Stimulated activated effector memory CD8-positive, alpha-beta T cell treated with anti-CD3 and anti-CD28 coated beads, Interleukin-12 subunit alpha, Interleukin-12 subunit beta, amount 100 ng/mL, for 72 hours (primary cell): ENCODE results near the gene BTBD1.
"Not testable (repeated sequence)": the region's sequence is repeated elsewhere in the genome, so short reads cannot be mapped to it uniquely, and the experiment has no call there.

Experiments
- ATAC-seq: fragments of 150-1000 bp; cut with Tn5 transposase; 2 replicates; pipeline ENCODE4 v1.10.0; 2021
- DNase-seq, 2 donors: peaks; one replicate each; pipeline ENCODE4 v3.0.0; 2021 to 2022; ENCODE audit warnings: low spot score in 2 of 2
- H3K27ac Mint-ChIP-seq: one replicate; pipeline ENCODE4 v1.8.0; 2022; ENCODE audit warnings: mild to moderate bottlenecking, mixed read lengths
- H3K36me3 Mint-ChIP-seq: one replicate; pipeline ENCODE4 v1.8.0; 2022; ENCODE audit warnings: mild to moderate bottlenecking, mixed read lengths
- H3K4me1 Mint-ChIP-seq: one replicate; pipeline ENCODE4 v1.8.0; 2022; ENCODE audit warnings: mixed read lengths
- H3K4me3 Mint-ChIP-seq: one replicate; pipeline ENCODE4 v1.8.0; 2022; ENCODE audit warnings: mild to moderate bottlenecking, mixed read lengths
- H3K9me3 Mint-ChIP-seq: one replicate; pipeline ENCODE4 v1.8.0; 2022; ENCODE audit warnings: mixed read lengths

BTBD1 gene

GRCh38 chr15:83046558-83047127, 20.4 kb downstream of the BTBD1 start:
- Mint-ChIP-seq H3K27ac (peak overlapping the region; percentile 26), H3K36me3 (peaks cover 97% of the 10 kb centered on the region), H3K4me1 (peaks cover 26% of the 10 kb centered on the region), H3K4me3 (no peak overlapping the region), H3K9me3 (no peaks in the 10 kb centered on the region)
- no peak for ATAC-seq
- DNase-seq, result no peak

DNA sequence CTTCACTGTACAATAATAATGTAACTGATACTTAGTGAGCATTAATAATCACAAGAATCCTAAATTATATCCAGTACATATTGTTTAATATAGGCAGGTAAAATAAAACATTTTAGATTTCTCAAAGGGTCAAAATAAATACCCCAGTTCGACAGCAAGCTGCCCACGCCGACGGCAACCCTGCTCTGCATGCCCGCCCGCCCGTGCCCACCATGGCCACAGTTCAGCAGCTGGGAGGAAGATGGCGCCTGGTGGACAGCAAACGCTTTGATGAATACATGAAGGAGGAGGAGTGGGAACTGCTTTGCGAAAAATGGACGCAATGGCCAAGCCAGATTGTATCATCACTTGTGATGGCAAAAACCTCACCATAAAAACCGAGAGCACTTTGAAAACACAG, 22.9 kb downstream of the BTBD1 start:
- ATAC-seq (no peak), DNase-seq (no peak)
- Mint-ChIP-seq H3K27ac (no peak overlapping the region), H3K36me3 (peaks cover 97% of the 10 kb centered on the region), H3K4me1 (peaks cover 35% of the 10 kb centered on the region), H3K4me3 (no peak overlapping the region), H3K9me3 (no peaks in the 10 kb centered on the region)

GRCh38 chr15:83039206-83039605, 27.8 kb downstream of the BTBD1 start:
- no peak for ATAC-seq
- no peak for DNase-seq
- Mint-ChIP-seq H3K27ac (peak overlapping the region; percentile 41), H3K4me1 (peaks cover 42% of the 10 kb centered on the region), H3K9me3 (no peaks in the 10 kb centered on the region), H3K36me3 (peaks cover 100% of the 10 kb centered on the region), H3K4me3 (no peak overlapping the region)

GRCh38 chr15:83036253-83036652, 30.8 kb downstream of the BTBD1 start:
- H3K9me3 Mint-ChIP-seq, result no peaks in the 10 kb centered on the region
- H3K4me3 Mint-ChIP-seq, result no peak overlapping the region
- H3K36me3 Mint-ChIP-seq, result peaks cover 98% of the 10 kb centered on the region
- H3K4me1 Mint-ChIP-seq, result peaks cover 42% of the 10 kb centered on the region
- DNase-seq (no peak), ATAC-seq (peak; percentile 60)
- peak overlapping the region; percentile 64 for H3K27ac Mint-ChIP-seq

- H3K9me3 Mint-ChIP-seq, H3K4me1 Mint-ChIP-seq, H3K4me3 Mint-ChIP-seq, DNase-seq, ATAC-seq: not testable (repeated sequence)
- H3K27ac Mint-ChIP-seq, result peak overlapping the region; percentile 45
- H3K36me3 Mint-ChIP-seq, result peaks cover 98% of the 10 kb centered on the region
Measured at GRCh38 chr15:83031234-83031633, 35.8 kb downstream of the BTBD1 start.

DNA sequence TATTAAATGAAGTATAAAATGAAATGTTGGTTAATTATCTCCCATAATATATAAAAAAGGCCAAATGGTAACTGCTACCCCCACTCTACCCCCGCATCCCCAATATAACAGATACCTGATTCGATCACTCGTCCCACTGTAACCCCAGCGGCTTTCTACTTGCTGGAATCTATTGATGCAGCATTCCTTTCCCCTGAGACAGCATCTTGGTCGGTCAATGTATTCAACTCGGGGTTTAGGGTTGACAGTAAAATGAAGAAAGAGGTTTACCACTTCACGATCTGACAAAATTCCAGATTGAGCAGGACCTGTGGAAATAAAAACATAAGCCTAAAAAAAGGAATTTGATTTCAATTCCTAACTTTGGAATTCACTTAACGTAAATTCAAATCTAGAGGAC, 37.0 kb downstream of the BTBD1 start:
- H3K4me3 Mint-ChIP-seq, result no peak overlapping the region
- ATAC-seq (no peak), DNase-seq (no peak)
- H3K9me3 Mint-ChIP-seq, result no peaks in the 10 kb centered on the region
- no peaks in the 10 kb centered on the region for H3K4me1 Mint-ChIP-seq
- H3K36me3 Mint-ChIP-seq, result peaks cover 96% of the 10 kb centered on the region
- H3K27ac Mint-ChIP-seq, result no peak overlapping the region

GRCh38 chr15:83018436-83018835, 48.6 kb downstream of the BTBD1 start:
- no peak for ATAC-seq
- H3K4me1 Mint-ChIP-seq, result peaks cover 15% of the 10 kb centered on the region
- H3K27ac Mint-ChIP-seq, result no peak overlapping the region
- H3K36me3 Mint-ChIP-seq, result peaks cover 83% of the 10 kb centered on the region
- no peaks in the 10 kb centered on the region for H3K9me3 Mint-ChIP-seq
- H3K4me3 Mint-ChIP-seq, result no peak overlapping the region
- peak in 1 of 2 donors; percentile 17 for DNase-seq

GRCh38 chr15:83016906-83017305, 50.1 kb downstream of the BTBD1 start:
- Mint-ChIP-seq H3K9me3 (no peaks in the 10 kb centered on the region), H3K4me3 (no peak overlapping the region), H3K36me3 (peaks cover 68% of the 10 kb centered on the region), H3K4me1 (peaks cover 28% of the 10 kb centered on the region), H3K27ac (no peak overlapping the region)
- no peak for DNase-seq
- ATAC-seq, result no peak

DNA sequence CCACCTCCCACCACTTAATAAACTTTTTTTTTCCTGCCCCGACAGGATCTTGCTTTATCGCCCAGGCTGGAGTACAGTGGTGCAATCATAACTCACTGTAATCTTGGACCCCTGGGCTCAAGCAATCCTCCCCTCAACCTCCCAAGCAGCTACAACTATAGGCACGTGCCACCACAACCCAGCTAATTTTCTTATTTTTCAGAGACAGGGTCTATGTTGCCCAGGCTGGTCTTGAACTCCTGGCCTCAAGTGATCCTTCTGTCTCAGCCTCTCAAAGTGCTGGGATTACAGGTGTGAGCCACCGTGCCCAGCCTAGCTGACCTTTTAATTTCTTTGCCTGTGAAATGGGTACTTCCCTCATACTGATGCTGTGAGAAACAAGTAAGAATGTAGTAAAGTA, 51.7 kb downstream of the BTBD1 start:
- Mint-ChIP-seq H3K4me1 (peaks cover 36% of the 10 kb centered on the region), H3K27ac (no peak overlapping the region), H3K9me3 (no peaks in the 10 kb centered on the region), H3K4me3 (no peak overlapping the region), H3K36me3 (peaks cover 61% of the 10 kb centered on the region)
- DNase-seq, result peak in 1 of 2 donors; percentile 37
- ATAC-seq, result no peak

DNA sequence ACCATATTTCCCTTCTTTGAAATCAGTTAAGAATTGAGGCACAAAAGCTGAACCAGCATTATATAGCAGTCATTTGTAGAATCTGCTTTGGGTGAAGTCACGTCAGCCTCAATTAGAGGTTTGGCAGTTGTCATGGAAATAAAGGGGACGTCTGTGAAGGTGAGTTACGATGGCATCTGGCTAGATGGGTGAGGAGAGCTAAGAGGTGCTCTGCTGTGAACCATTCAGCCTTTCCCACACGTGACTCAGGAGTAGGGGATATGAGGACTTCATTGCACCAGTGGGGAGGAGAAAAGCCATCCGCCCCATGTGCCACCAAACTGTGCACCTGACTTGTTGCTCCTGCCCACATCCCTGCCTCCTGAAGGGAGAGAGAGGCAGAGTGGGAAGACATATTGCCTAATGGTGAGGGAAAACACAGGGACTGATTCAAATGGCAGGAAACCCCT, 52.8 kb downstream of the BTBD1 start:
- H3K4me3 Mint-ChIP-seq, result no peak overlapping the region
- peak overlapping the region; percentile 77 for H3K27ac Mint-ChIP-seq
- DNase-seq (peak in 1 of 2 donors; percentile 52), ATAC-seq (peak; percentile 39)
- peaks cover 40% of the 10 kb centered on the region for H3K4me1 Mint-ChIP-seq
- H3K36me3 Mint-ChIP-seq, result peaks cover 58% of the 10 kb centered on the region
- no peaks in the 10 kb centered on the region for H3K9me3 Mint-ChIP-seq

GRCh38 chr15:83012636-83013035, 54.4 kb downstream of the BTBD1 start:
- DNase-seq (peak in 1 of 2 donors; percentile 42), ATAC-seq (no peak)
- peaks cover 40% of the 10 kb centered on the region for H3K4me1 Mint-ChIP-seq
- no peaks in the 10 kb centered on the region for H3K9me3 Mint-ChIP-seq
- H3K4me3 Mint-ChIP-seq, result peak overlapping the region; percentile 82
- peak overlapping the region; percentile 86 for H3K27ac Mint-ChIP-seq
- peaks cover 55% of the 10 kb centered on the region for H3K36me3 Mint-ChIP-seq

DNA sequence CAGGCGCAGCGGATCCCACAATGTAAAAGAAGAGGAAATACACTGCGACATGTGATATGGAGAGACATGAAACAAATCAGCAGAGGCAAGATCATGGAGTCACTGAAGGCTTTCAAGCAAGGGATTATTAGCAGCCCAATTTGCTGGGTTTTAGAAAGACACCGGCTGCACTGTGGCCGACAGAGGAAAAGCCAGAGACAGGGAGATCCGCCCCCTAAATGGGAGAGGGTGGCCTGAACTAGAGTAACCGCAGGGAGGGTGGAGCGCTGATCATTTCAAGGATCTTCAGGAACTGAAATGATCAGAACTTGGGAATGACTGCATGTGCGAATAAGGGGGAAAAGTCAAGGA, 55.0 kb downstream of the BTBD1 start:
- Mint-ChIP-seq H3K4me1 (peaks cover 44% of the 10 kb centered on the region), H3K9me3 (no peaks in the 10 kb centered on the region), H3K4me3 (peak overlapping the region; percentile 82), H3K36me3 (peaks cover 55% of the 10 kb centered on the region), H3K27ac (peak overlapping the region; percentile 86)
- ATAC-seq (no peak), DNase-seq (no peak)

- ATAC-seq, result peak; percentile 90
- Mint-ChIP-seq H3K36me3 (peaks cover 55% of the 10 kb centered on the region), H3K27ac (peak within 1 kb of the TSS; percentile 86), H3K4me1 (peaks cover 45% of the 10 kb centered on the region), H3K9me3 (no peaks in the 10 kb centered on the region), H3K4me3 (peak within 1 kb of the TSS; percentile 82)
- peak; percentile 80 to 90 for DNase-seq
Measured at GRCh38 chr15:83011271-83012075, 55.6 kb downstream of the BTBD1 start, which contains the start of gene C15orf40. C15orf40 (minus strand) TSS chr15:83011639; CDS start chr15:83011607, 32 bp downstream.

DNA sequence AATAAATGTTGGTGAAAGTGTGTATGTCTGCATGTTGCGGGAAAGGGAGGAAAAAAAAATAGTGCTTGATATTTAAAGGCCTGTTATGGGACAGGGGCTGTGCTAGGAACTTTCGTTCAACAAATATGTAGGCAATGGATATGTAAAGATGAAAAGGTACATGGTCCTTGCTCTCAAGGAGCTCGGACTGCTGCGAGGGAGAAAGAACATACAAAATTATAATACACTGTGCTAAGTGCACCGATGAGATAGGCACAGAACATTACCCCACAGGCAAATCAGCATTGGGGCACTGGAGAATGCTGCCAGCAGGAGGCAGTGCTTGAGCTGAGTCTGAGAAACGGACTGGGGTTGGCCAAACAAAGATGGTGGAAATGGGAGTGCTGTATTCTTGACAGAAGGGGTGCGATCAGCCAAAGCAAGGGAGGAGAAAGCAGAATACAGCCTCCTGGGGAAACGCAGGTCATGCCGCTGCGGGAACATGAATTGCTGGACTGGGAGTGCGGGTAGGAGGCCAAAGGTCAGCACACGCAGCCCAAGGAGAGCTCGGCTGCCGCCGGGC, 56.3 kb downstream of the BTBD1 start:
- DNase-seq, result peak; percentile 55 to 88
- peak overlapping the region; percentile 82 for H3K4me3 Mint-ChIP-seq
- H3K36me3 Mint-ChIP-seq, result peaks cover 54% of the 10 kb centered on the region
- no peaks in the 10 kb centered on the region for H3K9me3 Mint-ChIP-seq
- H3K27ac Mint-ChIP-seq, result peak overlapping the region; percentile 86
- peaks cover 45% of the 10 kb centered on the region for H3K4me1 Mint-ChIP-seq
- peak; percentile 80 for ATAC-seq

DNA sequence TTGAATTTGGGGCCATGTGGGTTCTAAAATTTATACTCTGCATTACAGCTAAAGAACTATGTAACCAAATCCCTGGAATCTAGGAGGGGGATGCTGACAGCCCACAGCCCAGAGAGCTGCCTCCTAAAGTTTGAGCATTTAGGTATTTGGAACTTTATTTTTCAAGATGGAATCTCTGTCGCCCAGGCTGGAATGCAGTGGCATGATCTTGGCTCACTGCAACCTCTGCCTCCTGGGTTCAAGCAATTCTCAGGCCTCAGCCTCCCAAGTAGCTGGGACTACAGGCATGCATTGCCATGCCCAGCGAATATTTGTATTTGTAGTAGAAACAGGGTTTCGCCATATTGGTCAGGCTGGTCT, 66.4 kb downstream of the BTBD1 start:
- ATAC-seq, DNase-seq, H3K4me1 Mint-ChIP-seq, H3K9me3 Mint-ChIP-seq: not testable (repeated sequence)
- peak overlapping the region; percentile 54 for H3K4me3 Mint-ChIP-seq
- peaks cover 17% of the 10 kb centered on the region for H3K36me3 Mint-ChIP-seq
- H3K27ac Mint-ChIP-seq, result peak overlapping the region; percentile 73
